HepG2 (cell line): ENCODE results near the gene CLDN7. TPM values are rescaled to one million over a fixed set of nuclear protein-coding genes. Genes with fewer than 3 reads are reported as not detected.

Experiments used
- ATAC-seq: fragments of 200-7000 bp; cut with Tn5 transposase; 3 replicates; pipeline ENCODE4 v1.9.1; 2020; ENCODE audit warnings: mild to moderate bottlenecking, moderate library complexity
- Bru-seq: library from RNA; stranded (reverse); fragments of 400-500 nt; gene quantifications from one replicate; lab custom pipeline; 2021; lab: Mats Ljungman, UMichigan
- BruChase-seq, 2 experiments: library from RNA; stranded (reverse); fragments of 400-500 nt; gene quantifications; one replicate each; lab custom pipeline; 2021; lab: Mats Ljungman, UMichigan
- BruUV-seq: library from RNA; stranded (reverse); fragments of 400-500 nt; replicated peaks from 2 replicates; lab custom pipeline; 2021; lab: Mats Ljungman, UMichigan
- CTCF ChIA-PET: fragments of 300-600 bp; formaldehyde crosslinking; extraction: SDS; loops from one replicate; lab custom pipeline; 2021; ENCODE audit warnings: low total read pairs, inconsistent platforms, low intra/inter-chr PET ratio; lab: Yijun Ruan, JAX
- POLR2A ChIA-PET: fragments of 350-600 bp; sonication (Branson Sonifier 250); formaldehyde crosslinking; loops from one replicate; lab custom pipeline; 2020; ENCODE audit warnings: antibody characterized with exemption, inconsistent platforms; lab: Yijun Ruan, JAX
- DNase-seq: peaks from one replicate; pipeline ENCODE4 v3.0.0-alpha.2; 2015; ENCODE audit warnings: low spot score
- FAIRE-seq: peaks from 3 replicates; lab custom pipeline; 2011; peaks lifted over from hg19 to GRCh38; lab: Jason Lieb, UNC
- H2AFZ ChIP-seq: one replicate; pipeline ENCODE4 v1.6.1; 2011; ENCODE audit warnings: low read length, inconsistent platforms
- H3K27ac ChIP-seq: fragments of 300-600 bp; 3 replicates; pipeline ENCODE4 v1.8.0; 2011; ENCODE audit warnings: mixed run types, mild to moderate bottlenecking, mixed read lengths, low read length, inconsistent platforms; ENCODE audit not compliant: insufficient read depth; ENCODE audit errors: extremely low read length
- H3K27me3 ChIP-seq, 2 experiments: fragments of 200-600 bp in 1 of 2; 2 replicates in 1 of 2; 3 replicates in 1 of 2; pipeline versions ENCODE4 v1.6.0 to v1.8.0; 2011; ENCODE audit warnings: low read length in 2 of 2, mild to moderate bottlenecking in 2 of 2, moderate library complexity in 2 of 2, inconsistent platforms in 1 of 2; ENCODE audit not compliant: insufficient read depth in 2 of 2, control insufficient read depth in 1 of 2
- H3K36me3 ChIP-seq, 2 experiments: fragments of 200-600 bp in 1 of 2; replicated peaks in 1 of 2; 2 replicates in 1 of 2; 3 replicates in 1 of 2; pipeline versions ENCODE4 v1.5.1 to v1.8.0; 2011; ENCODE audit warnings: low read length in 2 of 2, inconsistent platforms in 1 of 2; ENCODE audit not compliant: insufficient read depth in 2 of 2, control insufficient read depth in 1 of 2
- H3K4me1 ChIP-seq: 2 replicates; pipeline ENCODE4 v1.5.1; 2012; ENCODE audit warnings: low read length, inconsistent platforms; ENCODE audit not compliant: insufficient read depth
- H3K4me2 ChIP-seq: 2 replicates; pipeline ENCODE4 v1.6.0; 2011; ENCODE audit warnings: low read depth, low read length, inconsistent platforms
- H3K4me3 ChIP-seq, 3 experiments: fragments of 200-600 bp in 1 of 3; sonication (generic), shearing (Covaris generic) in 1 of 3; replicated peaks in 1 of 3; 2 replicates each; pipeline ENCODE4 v1.5.1; 2011 to 2016; ENCODE audit warnings: low read length in 3 of 3, inconsistent platforms in 2 of 3, low read depth in 2 of 3, mild to moderate bottlenecking in 2 of 3, control low read depth in 1 of 3, mixed read lengths in 1 of 3; ENCODE audit not compliant: insufficient read depth in 1 of 3
- H3K79me2 ChIP-seq: one replicate; pipeline ENCODE4 v1.6.1; 2011; ENCODE audit warnings: low read length, inconsistent platforms; ENCODE audit not compliant: insufficient read depth
- H3K9ac ChIP-seq: 2 replicates; pipeline ENCODE4 v1.6.0; 2011; ENCODE audit warnings: mild to moderate bottlenecking, low read depth, low read length, inconsistent platforms; ENCODE audit not compliant: insufficient read depth
- H3K9me3 ChIP-seq: 2 replicates; pipeline ENCODE4 v1.5.1; 2012; ENCODE audit warnings: mild to moderate bottlenecking, low read length
- H4K20me1 ChIP-seq: 2 replicates; pipeline ENCODE4 v1.6.0; 2011; ENCODE audit warnings: inconsistent platforms, mild to moderate bottlenecking, low read length, moderate library complexity; ENCODE audit not compliant: insufficient read depth
- AGO2 ChIP-seq: fragments of 200-400 bp; formaldehyde crosslinking; optimal IDR thresholded peaks from 2 replicates; pipeline ENCODE3; 2017; ENCODE audit warnings: mild to moderate bottlenecking, low read depth, low read length, moderate library complexity
- MEF2D ChIP-seq: sonication (generic); formaldehyde crosslinking; IDR thresholded peaks from 2 replicates; pipeline ENCODE4 v1.5.1; 2020; ENCODE audit warnings: mild to moderate bottlenecking, missing genetic modification reagents
- NRL ChIP-seq: sonication (generic); formaldehyde crosslinking; IDR thresholded peaks from 2 replicates; pipeline ENCODE4 v1.5.0; 2020; ENCODE audit warnings: missing genetic modification reagents, mild to moderate bottlenecking, moderate library complexity, borderline replicate concordance
- WGBS: methylation state at CpG from one replicate; pipeline ENCODE4 v1.1.6; 2017; ENCODE audit warnings: low lambda C conversion rate; 5-methylcytosine and 5-hydroxymethylcytosine counted together
- in situ Hi-C: cut with HindIII; loops from 2 replicates; pipeline ENCODE4 v1.10.0; 2017; ENCODE audit warnings: low pct_unique_long_range_greater_than_20kb; ENCODE audit not compliant: extremely low pct_ligation_motif_present
- intact Hi-C: fragments of 100-400 bp; cut with micrococcal nuclease; formaldehyde crosslinking; loops from one replicate; pipeline ENCODE4 v1.10.0; 2022; ENCODE audit not compliant: unreplicated experiment
- long read RNA-seq, 2 experiments: library from RNA in 1 of 2; library from polyadenylated mRNA in 1 of 2; stranded (forward) in 1 of 2; unstranded in 1 of 2; transcript quantifications; one replicate each; pipeline ENCODE4 v2.0.0, GENCODE V29; 2019 to 2022
- polyA minus RNA-seq, 3 experiments: library from RNA; depleted of rRNA, polyadenylated mRNA; stranded (reverse); fragments of >200 nt; gene quantifications; 2 replicates each; pipeline ENCODE4 v1.2.3, GENCODE V29; 2011; ENCODE audit warnings: low replicate concordance in 1 of 3
- polyA plus RNA-seq, 8 experiments: library from polyadenylated mRNA; depleted of rRNA in 3 of 8; stranded (reverse) in 7 of 8; unstranded in 1 of 8; fragments of >200 nt; fragmentation: Illumina TruSeq in 4 of 8; extraction: Trizol in 4 of 8; gene quantifications; 2 replicates each; pipeline versions ENCODE4 v1.2.1 to v1.2.3, GENCODE V29; 2011 to 2016; ENCODE audit warnings: low read depth in 4 of 8, missing spikeins in 1 of 8, mixed read lengths in 1 of 8; ENCODE audit not compliant: insufficient read depth in 1 of 8
- total RNA-seq, 5 experiments: library from RNA; depleted of rRNA; stranded (reverse); fragments of >200 nt; fragmentation: Illumina TruSeq; extraction: Trizol; gene quantifications; 2 replicates each; pipeline ENCODE4 v1.2.3, GENCODE V29; 2016; ENCODE audit warnings: low read depth in 1 of 5

CLDN7 gene
- total RNA-seq (2016; rRNA removed; fragmentation: Illumina TruSeq; extraction: Trizol) (not detected in 2 replicates), polyA plus RNA-seq (2011; rRNA removed) (not detected in 2 replicates), polyA minus RNA-seq (2011; rRNA and poly(A)+ RNA removed; ENCODE audit: low replicate concordance) (10.0 TPM in 1 of 2 replicates, not detected in the other), Bru-seq, nascent RNA (not detected), BruChase-seq, experiment 1, labeled RNA remaining after a 6-hour chase (percentile 19 among the genes with signal in this experiment), BruChase-seq, experiment 2, labeled RNA remaining after a 2-hour chase (percentile 22 among the genes with signal in this experiment)
- not detected in 2 replicates for total RNA-seq (2016; cell fraction: cytosol; rRNA removed; fragmentation: Illumina TruSeq; extraction: Trizol; ENCODE audit: low read depth)
- not detected in 2 replicates for total RNA-seq (2016; cell fraction: insoluble cytoplasmic fraction; rRNA removed; fragmentation: Illumina TruSeq; extraction: Trizol)
- total RNA-seq (2016; cell fraction: membrane; rRNA removed; fragmentation: Illumina TruSeq; extraction: Trizol), result not detected in 2 replicates
- total RNA-seq (2016; cell fraction: nucleus; rRNA removed; fragmentation: Illumina TruSeq; extraction: Trizol), result not detected in 2 replicates
- polyA plus RNA-seq (2011; cell fraction: cytosol; rRNA removed), result not detected in 2 replicates
- not detected in 2 replicates for polyA plus RNA-seq (2011; cell fraction: nucleus; rRNA removed)
- polyA plus RNA-seq (2012), result not detected in 2 replicates
- not detected in 2 replicates for polyA plus RNA-seq (2016; cell fraction: cytosol; fragmentation: Illumina TruSeq; extraction: Trizol; ENCODE audit: low read depth)
- not detected in 2 replicates for polyA plus RNA-seq (2016; cell fraction: insoluble cytoplasmic fraction; fragmentation: Illumina TruSeq; extraction: Trizol; ENCODE audit: low read depth)
- not detected in 2 replicates for polyA plus RNA-seq (2016; cell fraction: membrane; fragmentation: Illumina TruSeq; extraction: Trizol; ENCODE audit: low read depth)
- not detected in 2 replicates for polyA plus RNA-seq (2016; cell fraction: nucleus; fragmentation: Illumina TruSeq; extraction: Trizol; ENCODE audit: insufficient read depth, low read depth)
- not detected in 2 replicates for polyA minus RNA-seq (2011; cell fraction: cytosol; rRNA and poly(A)+ RNA removed)
- polyA minus RNA-seq (2011; cell fraction: nucleus; rRNA and poly(A)+ RNA removed), result not detected in 2 replicates
- long read RNA-seq, experiment 1, result 0 reads
- long read RNA-seq, experiment 2, result 0 reads

GRCh38 chr17:7262192-7262934, at the start of gene CLDN7:
Gene CLDN7 (minus strand): TSS chr17:7262478. CDS start chr17:7262043, 435 bp downstream.
- Histone ChIP-seq H3K4me3 (no peak within 1 kb of the TSS), H3K9ac (no peak within 1 kb of the TSS), H4K20me1 (no peaks in the 10 kb centered on the region), H3K9me3 (no peaks in the 10 kb centered on the region), H3K4me2 (no peak within 1 kb of the TSS), H3K27me3 (no peaks in the 10 kb centered on the region), H3K27ac (no peak within 1 kb of the TSS), H3K4me1 (peaks cover 72% of the 10 kb centered on the region), H3K36me3 (no peaks in the 10 kb centered on the region), H2AFZ (no peak within 1 kb of the TSS), H3K79me2 (no peaks in the 10 kb centered on the region)
- CTCF ChIA-PET, result no interaction called here
- 96% methylated on average over 62 of the region's 64 CpGs for WGBS
- TF ChIP-seq AGO2 (peak; percentile 2), NRL (CRISPR knock-in tag) (no peak), MEF2D (no peak)
- intact Hi-C loops, result no loop called here
- in situ Hi-C loops, result no loop called here
- no peak for ATAC-seq
- no TSS peak for BruUV-seq
- DNase-seq, result no peak
- FAIRE-seq, result no peak
- POLR2A ChIA-PET, result no interaction called here
